Activated naive CD8-positive, alpha-beta T cell (primary cell): ENCODE measurements around the gene NPPA.
A peak's percentile ranks its signal among the peaks of the same experiment; 100 is the strongest.

Experiments used
- H3K27ac Mint-ChIP-seq: one replicate; pipeline ENCODE4 v1.8.0; 2021; ENCODE audit warnings: mixed read lengths
- H3K27me3 Mint-ChIP-seq: one replicate; pipeline ENCODE4 v1.8.0; 2021; ENCODE audit warnings: mixed read lengths
- H3K36me3 Mint-ChIP-seq: one replicate; pipeline ENCODE4 v1.8.0; 2021; ENCODE audit warnings: mixed read lengths
- H3K4me1 Mint-ChIP-seq: one replicate; pipeline ENCODE4 v1.8.0; 2021; ENCODE audit warnings: low read depth, mixed read lengths
- H3K4me3 Mint-ChIP-seq: one replicate; pipeline ENCODE4 v1.8.0; 2021; ENCODE audit warnings: mild to moderate bottlenecking, mixed read lengths
- H3K9me3 Mint-ChIP-seq: one replicate; pipeline ENCODE4 v1.8.0; 2021; ENCODE audit warnings: low read depth, mixed read lengths

Gene NPPA

GRCh38 chr1:11839727-11840705 lies 7.6 kb downstream of the NPPA start:
- H3K4me1 Mint-ChIP-seq: no peaks in the 10 kb centered on the region
- no peaks in the 10 kb centered on the region for H3K27me3 Mint-ChIP-seq
- H3K9me3 Mint-ChIP-seq: no peaks in the 10 kb centered on the region
- no peak overlapping the region for H3K4me3 Mint-ChIP-seq
- H3K27ac Mint-ChIP-seq: no peak overlapping the region
- H3K36me3 Mint-ChIP-seq: peaks cover 9% of the 10 kb centered on the region

GRCh38 chr1:11838349-11839272 lies 9.0 kb downstream of the NPPA start:
- H3K27me3 Mint-ChIP-seq: no peaks in the 10 kb centered on the region
- no peak overlapping the region for H3K27ac Mint-ChIP-seq
- peaks cover 8% of the 10 kb centered on the region for H3K36me3 Mint-ChIP-seq
- no peaks in the 10 kb centered on the region for H3K4me1 Mint-ChIP-seq
- no peak overlapping the region for H3K4me3 Mint-ChIP-seq
- H3K9me3 Mint-ChIP-seq: no peaks in the 10 kb centered on the region

- H3K27me3 Mint-ChIP-seq: no peaks in the 10 kb centered on the region
- no peak overlapping the region for H3K27ac Mint-ChIP-seq
- H3K9me3 Mint-ChIP-seq: no peaks in the 10 kb centered on the region
- peaks cover 8% of the 10 kb centered on the region for H3K36me3 Mint-ChIP-seq
- no peaks in the 10 kb centered on the region for H3K4me1 Mint-ChIP-seq
- H3K4me3 Mint-ChIP-seq: no peak overlapping the region
Observed at GRCh38 chr1:11837767-11838348, 9.7 kb downstream of the NPPA start.

- no peak overlapping the region for H3K27ac Mint-ChIP-seq
- no peaks in the 10 kb centered on the region for H3K9me3 Mint-ChIP-seq
- H3K27me3 Mint-ChIP-seq: no peaks in the 10 kb centered on the region
- no peak overlapping the region for H3K4me3 Mint-ChIP-seq
- no peaks in the 10 kb centered on the region for H3K4me1 Mint-ChIP-seq
- peaks cover 8% of the 10 kb centered on the region for H3K36me3 Mint-ChIP-seq
Observed at GRCh38 chr1:11836955-11837766, 10.4 kb downstream of the NPPA start.

- peak overlapping the region; percentile 7 for H3K27ac Mint-ChIP-seq
- no peaks in the 10 kb centered on the region for H3K9me3 Mint-ChIP-seq
- H3K4me3 Mint-ChIP-seq: no peak overlapping the region
- no peaks in the 10 kb centered on the region for H3K4me1 Mint-ChIP-seq
- no peaks in the 10 kb centered on the region for H3K27me3 Mint-ChIP-seq
- peaks cover 5% of the 10 kb centered on the region for H3K36me3 Mint-ChIP-seq
Observed at GRCh38 chr1:11835441-11836225, 11.9 kb downstream of the NPPA start.

GRCh38 chr1:11833900-11834299 lies 13.7 kb downstream of the NPPA start:
- no peaks in the 10 kb centered on the region for H3K27me3 Mint-ChIP-seq
- no peak overlapping the region for H3K4me3 Mint-ChIP-seq
- no peak overlapping the region for H3K27ac Mint-ChIP-seq
- H3K9me3 Mint-ChIP-seq: no peaks in the 10 kb centered on the region
- peaks cover 4% of the 10 kb centered on the region for H3K36me3 Mint-ChIP-seq
- no peaks in the 10 kb centered on the region for H3K4me1 Mint-ChIP-seq

- Mint-ChIP-seq H3K27ac (no peak overlapping the region), H3K27me3 (no peaks in the 10 kb centered on the region), H3K4me3 (no peak overlapping the region), H3K9me3 (no peaks in the 10 kb centered on the region), H3K4me1 (no peaks in the 10 kb centered on the region), H3K36me3 (peaks cover 2% of the 10 kb centered on the region)
Observed at GRCh38 chr1:11833497-11833896, 14.1 kb downstream of the NPPA start.

- Mint-ChIP-seq H3K4me3 (no peak overlapping the region), H3K27ac (no peak overlapping the region), H3K27me3 (no peaks in the 10 kb centered on the region), H3K36me3 (peaks cover 2% of the 10 kb centered on the region), H3K9me3 (no peaks in the 10 kb centered on the region), H3K4me1 (no peaks in the 10 kb centered on the region)
Observed at GRCh38 chr1:11831945-11832725, 15.4 kb downstream of the NPPA start.

GRCh38 chr1:11828511-11828910 lies 19.1 kb downstream of the NPPA start:
- no peaks in the 10 kb centered on the region for H3K4me1 Mint-ChIP-seq
- no peaks in the 10 kb centered on the region for H3K9me3 Mint-ChIP-seq
- H3K36me3 Mint-ChIP-seq: no peaks in the 10 kb centered on the region
- no peak overlapping the region for H3K27ac Mint-ChIP-seq
- no peak overlapping the region for H3K4me3 Mint-ChIP-seq
- no peaks in the 10 kb centered on the region for H3K27me3 Mint-ChIP-seq

- no peaks in the 10 kb centered on the region for H3K36me3 Mint-ChIP-seq
- H3K4me3 Mint-ChIP-seq: no peak overlapping the region
- no peaks in the 10 kb centered on the region for H3K9me3 Mint-ChIP-seq
- no peak overlapping the region for H3K27ac Mint-ChIP-seq
- H3K27me3 Mint-ChIP-seq: no peaks in the 10 kb centered on the region
- no peaks in the 10 kb centered on the region for H3K4me1 Mint-ChIP-seq
Observed at GRCh38 chr1:11826946-11827345, 20.6 kb downstream of the NPPA start.

- Mint-ChIP-seq H3K4me3 (no peak overlapping the region), H3K9me3 (no peaks in the 10 kb centered on the region), H3K36me3 (no peaks in the 10 kb centered on the region), H3K27me3 (no peaks in the 10 kb centered on the region), H3K27ac (no peak overlapping the region), H3K4me1 (no peaks in the 10 kb centered on the region)
Observed at GRCh38 chr1:11825131-11825530, 22.5 kb downstream of the NPPA start.

GRCh38 chr1:11823366-11824137 lies 24.0 kb downstream of the NPPA start:
- Mint-ChIP-seq H3K27me3 (no peaks in the 10 kb centered on the region), H3K4me1 (no peaks in the 10 kb centered on the region), H3K4me3 (no peak overlapping the region), H3K27ac (no peak overlapping the region), H3K36me3 (no peaks in the 10 kb centered on the region), H3K9me3 (no peaks in the 10 kb centered on the region)
